Activated B cell treated with CpG ODN at 0.5 μM for 24 hours (primary cell): ENCODE data around the gene DGKI. TPM values are rescaled to one million over a fixed set of nuclear protein-coding genes. Genes with fewer than 3 reads are reported as not detected.

ENCODE experiments used
- ATAC-seq: fragments of 200-7000 bp; cut with Tn5 transposase; one replicate; pipeline ENCODE4 v1.10.0; 2021; ENCODE audit warnings: low read depth, mild to moderate bottlenecking, moderate library complexity
- CTCF ChIA-PET: fragments of 350-600 bp; sonication (Branson Sonifier 250); formaldehyde crosslinking; loops from one replicate; lab custom pipeline; 2021; ENCODE audit warnings: antibody characterized with exemption; lab: Charles Lee
- POLR2A ChIA-PET: fragments of 350-600 bp; sonication (Branson Sonifier 250); formaldehyde crosslinking; loops from one replicate; lab custom pipeline; 2021; ENCODE audit warnings: antibody characterized with exemption; lab: Charles Lee
- DNase-seq: peaks from one replicate; pipeline ENCODE4 v3.0.0; 2022
- H3K27ac Mint-ChIP-seq: one replicate; pipeline ENCODE4 v1.8.0; 2020; ENCODE audit warnings: mixed read lengths
- H3K27me3 Mint-ChIP-seq: one replicate; pipeline ENCODE4 v1.8.0; 2021; ENCODE audit warnings: mixed read lengths
- H3K36me3 Mint-ChIP-seq: one replicate; pipeline ENCODE4 v1.8.0; 2021; ENCODE audit warnings: low read depth, mixed read lengths
- H3K4me1 Mint-ChIP-seq: one replicate; pipeline ENCODE4 v1.8.0; 2021; ENCODE audit warnings: mixed read lengths
- H3K4me3 Mint-ChIP-seq: one replicate; pipeline ENCODE4 v1.8.0; 2020; ENCODE audit warnings: mild to moderate bottlenecking, mixed read lengths
- H3K9me3 Mint-ChIP-seq: one replicate; pipeline ENCODE4 v1.8.0; 2020; ENCODE audit warnings: mixed read lengths
- intact Hi-C: fragments of 100-400 bp; cut with micrococcal nuclease; formaldehyde crosslinking; loops from one replicate; pipeline ENCODE4 v1.15.1; 2024
- total RNA-seq: library from RNA; stranded (reverse); gene quantifications from 2 replicates; pipeline ENCODE4 v1.2.3, GENCODE V29; 2022
- TF ChIP-seq, protein P1 (sequence below): fragments of 200-600 bp; IDR thresholded peaks from one replicate; pipeline ENCODE4 v1.8.0; 2022; ENCODE audit warnings: antibody characterized with exemption, mild to moderate bottlenecking

DGKI gene
- total RNA-seq, 1 donor from 2014 or later = not detected

DNA sequence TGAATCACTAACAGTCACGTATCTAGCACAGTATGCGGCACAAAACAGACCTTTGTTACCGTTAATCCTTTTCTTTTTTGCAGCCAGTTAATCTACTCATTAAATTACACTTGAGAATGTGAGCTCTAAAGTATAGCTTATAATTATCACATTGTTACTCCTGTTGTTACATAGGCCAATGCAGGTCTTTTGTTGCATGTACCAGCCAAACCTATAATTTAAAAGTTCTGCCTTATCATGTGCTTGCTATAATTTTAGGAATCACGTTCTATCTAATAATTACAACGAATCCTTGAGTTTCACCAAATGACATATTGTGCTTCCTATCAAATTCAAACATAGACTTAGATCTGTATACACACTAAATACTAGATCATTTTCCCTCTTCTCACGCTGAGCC, 245.1 kb downstream of the DGKI start:
- Mint-ChIP-seq H3K27ac (no peak overlapping the region), H3K9me3 (no peaks in the 10 kb centered on the region), H3K4me1 (no peaks in the 10 kb centered on the region), H3K36me3 (no peaks in the 10 kb centered on the region), H3K4me3 (no peak overlapping the region), H3K27me3 (no peaks in the 10 kb centered on the region)
- TF ChIP-seq, protein P1, sequence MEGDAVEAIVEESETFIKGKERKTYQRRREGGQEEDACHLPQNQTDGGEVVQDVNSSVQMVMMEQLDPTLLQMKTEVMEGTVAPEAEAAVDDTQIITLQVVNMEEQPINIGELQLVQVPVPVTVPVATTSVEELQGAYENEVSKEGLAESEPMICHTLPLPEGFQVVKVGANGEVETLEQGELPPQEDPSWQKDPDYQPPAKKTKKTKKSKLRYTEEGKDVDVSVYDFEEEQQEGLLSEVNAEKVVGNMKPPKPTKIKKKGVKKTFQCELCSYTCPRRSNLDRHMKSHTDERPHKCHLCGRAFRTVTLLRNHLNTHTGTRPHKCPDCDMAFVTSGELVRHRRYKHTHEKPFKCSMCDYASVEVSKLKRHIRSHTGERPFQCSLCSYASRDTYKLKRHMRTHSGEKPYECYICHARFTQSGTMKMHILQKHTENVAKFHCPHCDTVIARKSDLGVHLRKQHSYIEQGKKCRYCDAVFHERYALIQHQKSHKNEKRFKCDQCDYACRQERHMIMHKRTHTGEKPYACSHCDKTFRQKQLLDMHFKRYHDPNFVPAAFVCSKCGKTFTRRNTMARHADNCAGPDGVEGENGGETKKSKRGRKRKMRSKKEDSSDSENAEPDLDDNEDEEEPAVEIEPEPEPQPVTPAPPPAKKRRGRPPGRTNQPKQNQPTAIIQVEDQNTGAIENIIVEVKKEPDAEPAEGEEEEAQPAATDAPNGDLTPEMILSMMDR = no peak
- DNase-seq (no peak), ATAC-seq (no peak)
- intact Hi-C loops = no loop called here
- ChIA-PET POLR2A (no interaction called here), CTCF (interaction anchor here (1.1 kb wide), 1 partner anchor 400 kb away, joined by 3 read pairs; the partner anchor contains the start of gene CREB3L2)

DNA sequence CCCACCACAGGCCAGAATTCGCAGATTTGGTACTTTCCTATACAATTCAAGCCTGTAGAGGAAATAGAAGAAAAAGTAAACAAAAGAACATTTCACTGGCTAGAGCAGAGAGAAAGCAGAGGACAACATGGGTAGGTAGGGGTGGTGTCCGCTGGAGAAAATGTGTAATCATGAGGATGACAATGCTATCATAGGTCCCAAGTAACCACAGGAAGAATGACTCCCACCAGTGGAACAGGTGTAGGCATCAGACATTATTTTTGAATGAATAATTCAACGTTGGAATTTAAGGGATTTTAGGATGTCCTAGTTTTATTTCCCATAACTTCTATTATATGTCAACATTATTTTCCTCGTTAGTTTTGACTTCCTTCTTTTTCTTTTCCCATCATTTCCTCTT, 248.9 kb downstream of the DGKI start:
- POLR2A ChIA-PET = no interaction called here
- H3K27me3 Mint-ChIP-seq = no peaks in the 10 kb centered on the region
- ATAC-seq = no peak
- no peaks in the 10 kb centered on the region for H3K36me3 Mint-ChIP-seq
- TF ChIP-seq, protein P1 = no peak
- intact Hi-C loops = no loop called here
- no peaks in the 10 kb centered on the region for H3K4me1 Mint-ChIP-seq
- DNase-seq = no peak
- H3K4me3 Mint-ChIP-seq = no peak overlapping the region
- CTCF ChIA-PET = no interaction called here
- no peaks in the 10 kb centered on the region for H3K9me3 Mint-ChIP-seq
- no peak overlapping the region for H3K27ac Mint-ChIP-seq

DNA sequence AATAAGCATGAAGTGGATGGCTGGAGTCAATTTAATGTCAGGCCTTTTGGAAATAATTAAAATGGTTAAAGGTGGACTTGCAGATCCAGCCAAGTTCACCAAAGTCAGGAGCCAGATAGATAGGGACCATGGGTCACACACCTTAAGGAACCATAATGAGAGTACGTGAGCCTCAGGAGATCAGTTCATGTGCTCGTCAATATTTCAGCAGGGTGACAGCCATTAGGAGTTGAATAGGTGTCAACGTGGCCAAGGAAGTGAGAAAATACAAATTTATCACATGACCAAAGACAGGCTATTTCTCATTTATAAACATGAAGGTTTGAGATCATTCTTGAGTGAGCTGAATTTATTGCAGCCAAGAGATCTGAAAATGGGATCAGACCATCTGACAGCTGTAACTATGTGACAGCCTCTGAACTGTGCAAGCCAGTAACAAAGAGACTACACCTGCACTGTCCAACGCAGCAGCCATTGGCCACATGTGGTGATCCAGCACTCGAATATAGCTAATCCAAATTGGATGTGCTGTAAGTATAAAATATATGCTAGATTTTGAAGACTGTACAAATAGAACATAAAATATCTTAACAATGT, 253.6 kb downstream of the DGKI start:
- Mint-ChIP-seq H3K36me3 (no peaks in the 10 kb centered on the region), H3K27ac (no peak overlapping the region), H3K9me3 (no peaks in the 10 kb centered on the region), H3K27me3 (no peaks in the 10 kb centered on the region), H3K4me3 (no peak overlapping the region), H3K4me1 (no peaks in the 10 kb centered on the region)
- TF ChIP-seq, protein P1 = no peak
- no peak for ATAC-seq
- ChIA-PET POLR2A (no interaction called here), CTCF (no interaction called here)
- intact Hi-C loops = no loop called here
- DNase-seq = no peak

DNA sequence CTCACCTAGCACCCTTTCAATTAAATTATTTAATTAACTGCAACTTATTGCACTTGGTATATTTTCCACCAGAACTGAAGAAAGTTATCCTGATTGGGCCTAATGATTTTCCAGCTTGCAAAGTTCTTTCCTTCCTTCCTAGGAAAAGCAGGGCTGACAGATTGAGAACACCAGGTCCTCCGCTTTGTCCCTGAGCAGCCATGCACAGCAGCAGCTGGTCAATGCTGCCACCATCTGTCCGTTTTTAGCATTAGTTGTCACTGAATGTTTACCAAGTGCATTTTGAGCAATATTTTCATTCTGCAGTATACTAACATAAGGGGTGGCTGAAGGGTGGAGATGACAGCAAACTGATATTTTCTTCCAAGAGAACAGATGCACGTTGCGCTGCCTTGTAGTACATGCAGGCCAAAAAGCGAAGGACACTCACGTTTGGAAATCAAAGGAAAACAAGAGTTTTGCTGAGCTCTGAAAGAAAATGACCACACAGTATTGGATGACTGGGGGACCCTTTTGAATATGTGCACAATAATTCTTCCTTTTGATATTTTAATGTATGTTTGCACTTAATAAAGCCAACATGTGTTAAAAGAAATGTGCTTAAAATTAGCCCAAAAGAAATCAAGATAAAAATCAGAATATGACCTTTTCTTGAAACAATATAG, 254.4 kb downstream of the DGKI start:
- TF ChIP-seq, protein P1 = no peak
- CTCF ChIA-PET = no interaction called here
- no peaks in the 10 kb centered on the region for H3K9me3 Mint-ChIP-seq

DNA sequence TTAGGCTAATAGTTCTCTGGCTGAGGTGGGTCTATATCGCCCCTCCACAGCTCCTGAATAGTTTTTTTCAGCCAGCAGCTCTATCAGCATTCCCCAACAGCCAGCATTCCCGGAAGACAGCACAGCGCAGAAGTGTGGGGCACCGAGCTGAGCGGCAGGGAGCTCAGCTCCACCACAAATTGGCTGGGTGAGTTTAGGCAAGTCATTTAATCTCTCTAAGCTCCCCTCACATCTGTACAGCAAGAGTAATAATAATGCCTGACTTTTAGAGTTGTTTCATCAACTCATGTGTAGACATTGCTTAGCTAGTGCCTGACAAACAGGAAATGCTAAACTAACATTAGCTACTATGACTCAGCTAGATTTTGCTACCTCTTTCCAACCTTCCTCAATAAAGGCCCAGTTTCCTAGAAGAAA, 255.3 kb downstream of the DGKI start:
- Mint-ChIP-seq H3K27ac (no peak overlapping the region), H3K9me3 (no peaks in the 10 kb centered on the region), H3K36me3 (no peaks in the 10 kb centered on the region), H3K4me3 (no peak overlapping the region), H3K4me1 (no peaks in the 10 kb centered on the region), H3K27me3 (no peaks in the 10 kb centered on the region)
- DNase-seq (no peak), ATAC-seq (no peak)
- intact Hi-C loops = no loop called here
- CTCF ChIA-PET = no interaction called here
- POLR2A ChIA-PET = no interaction called here
- TF ChIP-seq, protein P1 = no peak

More for the DNA sequence above, 254.4 kb downstream of the DGKI start:
- Mint-ChIP-seq H3K36me3 (no peaks in the 10 kb centered on the region), H3K4me3 (no peak overlapping the region), H3K4me1 (no peaks in the 10 kb centered on the region), H3K27ac (no peak overlapping the region), H3K27me3 (no peaks in the 10 kb centered on the region)
- intact Hi-C loops = no loop called here
- POLR2A ChIA-PET = no interaction called here
- DNase-seq (no peak), ATAC-seq (no peak)
